HG02981 (cell line): ENCODE data around the gene ITPA.

Experiments
- ATAC-seq: cut with Tn5 transposase; IDR thresholded peaks from one replicate; pipeline ENCODE4 v1.9.1; 2021; ENCODE audit warnings: mild to moderate bottlenecking, moderate library complexity; ENCODE audit not compliant: unreplicated experiment

ITPA gene

GRCh38 chr20:3243718-3244358 is 34.5 kb downstream of the ITPA start:
- no peak for ATAC-seq

- no peak for ATAC-seq
Measured at GRCh38 chr20:3244613-3245012, 35.3 kb downstream of the ITPA start.

- ATAC-seq: no peak
Measured at GRCh38 chr20:3245156-3245555, 35.9 kb downstream of the ITPA start.

GRCh38 chr20:3245711-3246110 is 36.4 kb downstream of the ITPA start:
- no peak for ATAC-seq

- ATAC-seq: no peak
Measured at GRCh38 chr20:3246682-3247081, 37.4 kb downstream of the ITPA start.

DNA sequence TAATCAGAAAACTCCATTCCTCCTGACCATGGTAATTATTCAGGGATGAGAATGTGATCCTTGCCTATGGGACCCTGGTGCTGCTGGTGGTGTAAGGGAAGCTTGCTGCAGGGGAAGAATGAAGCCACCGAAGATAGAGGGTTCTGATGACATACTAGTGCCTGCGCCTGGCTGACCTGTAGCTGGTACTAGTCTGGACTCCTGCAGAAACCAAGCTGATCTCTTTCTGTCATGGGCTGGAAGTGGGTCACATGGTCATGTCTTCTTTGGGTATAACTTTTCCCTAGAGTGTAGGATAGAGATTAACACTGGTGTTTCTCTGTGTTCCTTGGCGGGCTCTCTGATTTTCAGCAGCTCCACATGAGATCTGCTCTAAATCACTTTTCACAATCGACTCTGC is 38.3 kb downstream of the ITPA start:
- no peak for ATAC-seq

DNA sequence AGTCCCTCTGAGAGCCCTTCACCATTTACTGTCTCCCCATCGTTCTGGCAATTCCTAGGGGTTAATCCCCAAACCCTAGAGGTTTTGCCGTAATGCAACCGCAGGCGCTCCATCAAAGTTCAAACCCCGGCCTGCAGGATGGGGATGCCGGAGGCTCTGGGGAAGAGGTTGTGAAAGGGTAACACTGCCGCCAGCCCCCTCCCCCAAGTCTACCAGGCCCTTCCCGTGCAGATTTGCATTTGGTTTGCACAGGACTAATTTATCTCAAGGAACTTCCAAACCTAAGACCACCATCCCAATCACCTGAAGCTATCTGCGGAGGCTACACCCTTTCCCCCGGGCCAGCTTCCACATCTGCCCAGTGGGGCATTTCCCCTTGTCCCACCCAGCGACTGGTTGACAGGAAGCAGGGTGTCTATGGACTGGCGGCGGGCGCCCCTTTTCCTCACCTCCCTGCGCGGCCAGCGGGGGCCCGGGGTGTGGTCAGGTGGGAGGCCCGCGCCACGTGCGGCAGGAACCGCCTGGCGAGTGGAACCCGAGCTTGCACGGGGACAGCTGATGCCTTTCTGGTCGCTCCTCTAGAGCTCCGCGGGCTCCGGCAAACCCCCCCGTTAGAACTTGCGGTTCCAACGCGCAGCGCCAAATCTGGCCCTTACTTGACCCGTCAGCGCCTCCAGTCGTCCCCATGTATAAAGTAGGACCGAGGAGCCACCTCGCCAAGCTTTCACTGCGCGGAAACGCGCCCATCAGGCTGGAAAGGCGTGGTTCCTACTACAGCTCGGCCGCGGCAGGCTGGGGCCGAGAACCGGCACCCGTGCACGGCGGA is 39.1 kb downstream of the ITPA start:
- ATAC-seq: no peak

GRCh38 chr20:3248993-3249347 is 39.7 kb downstream of the ITPA start:
- no peak for ATAC-seq

DNA sequence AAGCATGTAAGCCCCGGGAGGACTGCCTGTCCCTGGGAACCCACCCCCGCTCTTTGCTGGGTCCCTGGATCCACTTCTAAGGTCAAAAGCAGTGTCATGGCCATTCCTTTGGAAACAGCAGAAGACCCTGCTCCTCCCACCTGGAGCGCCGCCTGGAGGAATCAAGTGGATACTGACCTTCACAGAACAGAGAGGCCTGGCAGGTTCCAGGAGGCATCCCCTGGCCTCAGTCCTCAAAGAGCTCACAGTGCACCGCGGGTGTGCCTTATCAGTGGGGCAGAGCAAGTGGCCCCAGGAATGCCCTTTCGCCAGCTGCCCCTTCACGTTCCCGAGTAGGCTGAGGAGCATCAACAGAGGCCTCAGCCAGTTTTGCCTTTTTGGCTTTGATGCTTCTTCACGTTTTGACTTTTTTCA is 40.8 kb downstream of the ITPA start:
- ATAC-seq: no peak

GRCh38 chr20:3251806-3252205 is 42.5 kb downstream of the ITPA start:
- ATAC-seq: no peak

DNA sequence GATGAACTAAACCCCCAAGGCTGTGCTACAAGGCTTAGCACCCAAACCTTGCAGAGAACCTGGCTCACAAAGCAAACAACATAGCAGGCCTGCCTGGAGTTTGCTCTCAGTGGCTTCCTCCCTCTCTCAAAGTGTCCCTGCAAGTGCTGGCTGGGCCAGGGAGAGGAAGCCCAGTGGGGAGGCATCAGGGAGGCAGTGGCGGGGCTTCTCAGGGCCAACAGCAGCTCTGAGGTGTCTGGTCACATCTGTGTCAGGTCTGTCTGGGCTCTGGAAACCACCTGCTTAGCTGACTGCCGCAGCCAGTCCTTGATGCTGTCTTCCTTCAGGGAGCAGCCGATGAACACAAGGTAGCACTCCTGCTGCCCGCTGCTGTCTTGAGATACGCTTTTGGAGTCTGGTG is 46.4 kb downstream of the ITPA start:
- ATAC-seq: no peak

DNA sequence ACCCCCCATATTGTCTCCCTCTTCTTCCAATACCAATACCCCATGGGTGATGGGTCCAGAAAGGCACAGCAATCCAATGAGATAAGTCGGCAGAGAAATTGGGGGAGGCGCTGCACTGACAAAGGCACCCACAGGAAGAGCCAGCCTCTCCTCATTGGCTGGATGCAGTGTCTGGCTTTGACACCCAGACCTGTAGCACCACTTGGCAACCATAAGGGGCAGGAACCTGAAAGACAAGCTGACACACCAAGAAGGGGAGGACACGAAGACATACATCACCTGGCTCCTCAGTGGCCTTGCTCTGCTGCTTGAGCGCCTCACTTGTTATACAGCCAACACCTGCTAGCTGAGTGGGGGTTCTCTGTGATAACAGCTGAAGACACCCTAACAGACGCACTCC is 49.1 kb downstream of the ITPA start:
- ATAC-seq: no peak

GRCh38 chr20:3262566-3262965 is 53.3 kb downstream of the ITPA start:
- ATAC-seq: no peak

DNA sequence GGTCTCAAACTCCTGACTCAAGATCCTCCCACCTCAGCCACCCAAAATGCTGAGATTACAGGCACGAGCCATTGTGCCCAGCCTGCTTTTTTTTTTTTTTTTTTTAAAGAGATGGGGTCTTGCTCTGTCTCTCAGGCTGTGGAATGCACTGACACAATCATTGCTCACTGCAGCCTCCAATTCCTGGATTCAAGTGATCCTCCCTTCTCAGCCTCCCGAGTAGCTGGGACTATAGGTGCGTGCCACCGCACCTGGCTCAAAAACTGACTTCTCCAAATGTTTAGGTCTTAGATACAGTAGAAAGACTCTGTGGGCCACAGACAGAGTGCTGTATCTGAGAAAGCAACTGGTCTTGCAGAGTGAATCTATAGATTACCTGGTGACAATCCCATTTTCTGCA is 60.8 kb downstream of the ITPA start:
- ATAC-seq: no peak

DNA sequence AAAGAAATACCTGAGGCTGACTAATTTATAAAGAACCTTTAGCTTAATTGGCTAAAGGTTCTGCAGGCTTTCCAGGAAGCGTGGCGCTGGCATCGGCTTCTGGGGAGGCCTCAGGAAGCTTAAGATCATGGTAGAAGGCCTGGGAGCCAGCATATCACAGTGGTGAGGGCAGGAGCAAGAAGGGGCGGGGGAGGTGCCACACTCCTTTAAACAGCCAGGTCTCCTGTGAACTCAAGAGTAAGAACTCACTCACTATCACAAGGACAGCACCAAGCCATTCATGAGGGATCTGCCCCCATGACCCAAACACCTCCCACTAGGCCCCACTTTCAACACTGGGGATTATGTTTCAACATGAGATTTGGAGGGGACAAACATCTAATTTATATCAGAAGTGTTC is 64.1 kb downstream of the ITPA start:
- ATAC-seq: no peak
